Heart left ventricle (tissue), 16 donors: ENCODE results near the gene C1orf115. TPM values are rescaled to one million over a fixed set of nuclear protein-coding genes. Genes with fewer than 3 reads are reported as not detected.

Experiments
- ATAC-seq, 4 donors: fragments of 200-7000 bp; cut with Tn5 transposase; one replicate each; pipeline ENCODE4 v1.9.1; 2020 to 2022; ENCODE audit warnings: moderate library complexity in 4 of 4, mild to moderate bottlenecking in 3 of 4, moderate number of reproducible peaks in 1 of 4
- DNase-seq, 5 donors: peaks; one replicate each; pipeline ENCODE4 v3.0.0-alpha.2; 2020
- H3K27ac ChIP-seq, 12 donors: fragments of 200-600 bp; sonication (generic) in 4 of 12; one replicate each; pipeline versions ENCODE4 v1.5.0 to v1.8.0; 2016 to 2022; ENCODE audit warnings: mild to moderate bottlenecking in 2 of 12
- H3K27me3 ChIP-seq, 9 donors: fragments of 200-600 bp; sonication (generic) in 2 of 9; one replicate each; pipeline versions ENCODE4 v1.5.1 to v1.8.0; 2016 to 2022; ENCODE audit warnings: mild to moderate bottlenecking in 3 of 9
- H3K36me3 ChIP-seq, 9 donors: fragments of 200-600 bp; sonication (generic) in 2 of 9; one replicate each; pipeline versions ENCODE4 v1.5.0 to v1.8.0; 2018 to 2022; ENCODE audit warnings: mild to moderate bottlenecking in 2 of 9
- H3K4me1 ChIP-seq, 12 donors: fragments of 200-600 bp; sonication (generic) in 4 of 12; one replicate each; pipeline versions ENCODE4 v1.5.0 to v1.8.0; 2016 to 2022; ENCODE audit warnings: mild to moderate bottlenecking in 3 of 12
- H3K4me3 ChIP-seq, 12 donors: fragments of 200-600 bp; sonication (generic) in 4 of 12; one replicate each; pipeline versions ENCODE4 v1.5.0 to v1.8.0; 2017 to 2022; ENCODE audit warnings: mild to moderate bottlenecking in 9 of 12, moderate library complexity in 4 of 12
- H3K9me3 ChIP-seq, 12 donors: fragments of 200-600 bp; sonication (generic) in 4 of 12; one replicate each; pipeline versions ENCODE4 v1.5.0 to v1.8.0; 2016 to 2022; ENCODE audit warnings: mild to moderate bottlenecking in 1 of 12
- CTCF ChIP-seq, 12 donors: fragments of 200-600 bp; sonication (generic) in 4 of 12; IDR thresholded peaks; one replicate each; pipeline versions ENCODE4 v1.5.0 to v1.8.0; 2018 to 2022; ENCODE audit warnings: antibody characterized with exemption in 12 of 12, mild to moderate bottlenecking in 5 of 12
- POLR2A ChIP-seq, 2 donors: fragments of 450-650 bp; IDR thresholded peaks; one replicate each; pipeline ENCODE4 v1.6.1; 2017; ENCODE audit warnings: antibody characterized with exemption in 2 of 2, mild to moderate bottlenecking in 2 of 2, moderate library complexity in 2 of 2
- WGBS, 4 donors: extraction: QIAGEN DNeasy Blood & Tissue Kit in 2 of 4; methylation state at CpG; one replicate each; pipeline versions ENCODE4 v1.1.5 to v1.1.7; 2013 to 2018; 5-methylcytosine and 5-hydroxymethylcytosine counted together
- intact Hi-C, 10 donors: fragments of 100-400 bp; cut with DNase I; formaldehyde crosslinking; loops; one replicate each; pipeline versions ENCODE4 v1.11.1 to v1.14.2; 2022
- polyA plus RNA-seq, 2 donors: library from polyadenylated mRNA; stranded (reverse); fragments of 200-250 nt; gene quantifications; one replicate each; pipeline ENCODE4 v1.2.3, GENCODE V29; 2013
- total RNA-seq, 9 donors: library from RNA; depleted of rRNA in 2 of 9; stranded (reverse); fragments of >200 nt in 2 of 9; fragmentation: NEBNext Ultra II Directional in 3 of 9; extraction: Animal tissue kit (Norgen Biotek cat#: 25700) in 3 of 9; gene quantifications; one replicate each; pipeline versions ENCODE4 v1.1.0 to v1.2.4, GENCODE V29; 2016 to 2023
- donor health status: ischemic (EF 13 %, LVEDD 7.1; RV severe dilation, severe dysfunction).
- donor health status: healthy with polysubstance abuse.
- donor health status: DM: no; HTN: yes; CAD: no.
- donor health status: DM: no; HTN: no; CAD: no.
- donor health status: ischemic (EF 25% LVEDD 6.9; RV normal size, moderate dysfunction).
- donor health status: ischemic (EF 25% LVEDD 5.7; RV mildly dilated, moderate dysfunction).
- donor health status: healthy.
- donor health status: DM: yes; HTN: yes; CAD: no.
- donor health status: ischemic (EF 35%, LVEDD 5.7; RV mildly dilated, moderate dysfunction).
- donor health status: nonischemic (EF 11% LVEDD 7.7; RV severe dilation, severe dysfunction).
- donor health status: DM: yes; HTN: yes; CAD: no.
- donor health status: PGD.
- donor health status: ischemic (EF 29% LVEDD 5.4; RV normal size, mild dysfunction).
- donor health status: nonischemic (EF 23%, LVEDD 6.1; RV moderate dilation, normal function).

The C1orf115 gene
- total and polyA plus RNA-seq, 11 donors: 8.5 to 39.0 (median 16.3) TPM

- WGBS, 4 donors: 86 to 91% (median 87%) methylated on average over 2 of the region's 2 CpGs
- no peak for TF ChIP-seq POLR2A (IDR thresholded peaks at IDR 0.05)
- Histone ChIP-seq H3K9me3 (no peaks in the 10 kb centered on the region), H3K27ac (no peak overlapping the region), H3K4me3 (no peak overlapping the region), H3K36me3 (no peaks in the 10 kb centered on the region), H3K27me3 (no peaks in the 10 kb centered on the region), H3K4me1 (peaks cover 0 to 21% (median 5%) of the 10 kb centered on the region in 12 donors)
- intact Hi-C loops: loop anchor here in 7 of 10 donors (5.0 to 10.0 kb wide), 4 partner anchors 38 to 513 kb away; partner anchors contain the start of gene C1orf115 (in 4 of the 7)
- DNase-seq (no peak), ATAC-seq (no peak)
Measured at GRCh38 chr1:220730486-220730885, 40.3 kb downstream of the C1orf115 start.

GRCh38 chr1:220732137-220732536, 42.0 kb downstream of the C1orf115 start:
- peaks cover 0 to 21% (median 5%) of the 10 kb centered on the region in 12 donors for H3K4me1 ChIP-seq

GRCh38 chr1:220732621-220733020, 42.5 kb downstream of the C1orf115 start:
- intact Hi-C loops: loop anchor here (1.0 to 10.0 kb wide), 8 partner anchors 40 to 515 kb away; partner anchors contain the start of gene C1orf115 (in 10 of the 10)
- Histone ChIP-seq H3K27ac (peak overlapping the region; percentile 54 to 89 (median 79)), H3K27me3 (no peaks in the 10 kb centered on the region), H3K4me1 (peaks cover 0 to 21% (median 5%) of the 10 kb centered on the region in 12 donors), H3K4me3 (peak overlapping the region in 10 of 12 donors; percentile 10 to 50 (median 38)), H3K36me3 (no peaks in the 10 kb centered on the region), H3K9me3 (no peaks in the 10 kb centered on the region)
- 38 to 56% (median 41%) methylated on average over 7 of the region's 7 CpGs for WGBS, 4 donors
- TF ChIP-seq POLR2A (IDR thresholded peaks at IDR 0.05): no peak
- TF ChIP-seq CTCF (IDR thresholded peaks at IDR 0.05): no peak
- ATAC-seq: peak; percentile 59 to 83 (median 78)
- peak in 1 of 5 donors; percentile 44 for DNase-seq

More at GRCh38 chr1:220732137-220732536, 42.0 kb downstream of the C1orf115 start:
- Histone ChIP-seq H3K27me3 (no peaks in the 10 kb centered on the region), H3K36me3 (no peaks in the 10 kb centered on the region), H3K9me3 (no peaks in the 10 kb centered on the region), H3K4me3 (peak overlapping the region in 3 of 12 donors; percentile 30 to 50 (median 38)), H3K27ac (peak overlapping the region; percentile 54 to 89 (median 79))
- DNase-seq (no peak), ATAC-seq (peak in 2 of 4 donors; percentile 8 to 36)
- intact Hi-C loops: loop anchor here in 8 of 10 donors (2.0 to 10.0 kb wide), 6 partner anchors 40 to 515 kb away; partner anchors contain the start of gene C1orf115 (in 7 of the 8)
- TF ChIP-seq POLR2A (IDR thresholded peaks at IDR 0.05) (no peak), CTCF (IDR thresholded peaks at IDR 0.05) (no peak)
- 38 to 61% (median 45%) methylated on average over 3 of the region's 3 CpGs for WGBS, 4 donors

- H3K9me3 ChIP-seq: no peaks in the 10 kb centered on the region
- WGBS, 4 donors: 2 to 4% (median 3%) methylated on average over 15 of the region's 15 CpGs
- H3K27ac ChIP-seq: peak overlapping the region; percentile 54 to 89 (median 79)
Measured at GRCh38 chr1:220733086-220733601, 43.0 kb downstream of the C1orf115 start.

More at GRCh38 chr1:220733086-220733601, 43.0 kb downstream of the C1orf115 start:
- Histone ChIP-seq H3K4me1 (peaks cover 0 to 21% (median 5%) of the 10 kb centered on the region in 12 donors), H3K27me3 (no peaks in the 10 kb centered on the region), H3K4me3 (peak overlapping the region in 10 of 12 donors; percentile 10 to 50 (median 38)), H3K36me3 (no peaks in the 10 kb centered on the region)
- ATAC-seq (peak; percentile 92 to 96 (median 96)), DNase-seq (peak; percentile 73 to 86 (median 82))
- intact Hi-C loops: loop anchor here (1.0 to 10.0 kb wide), 8 partner anchors 41 to 516 kb away; partner anchors contain the start of gene C1orf115 (in 10 of the 10)
- TF ChIP-seq POLR2A (IDR thresholded peaks at IDR 0.05): no peak
- TF ChIP-seq CTCF (IDR thresholded peaks at IDR 0.05): peak; percentile 68 to 95 (median 88)
